BJ (cell line): ENCODE data around the gene BOD1. TPM values are rescaled to one million over a fixed set of nuclear protein-coding genes. Genes with fewer than 3 reads are reported as not detected.

Experiments
- CTCF ChIA-PET: fragments of 350-600 bp; formaldehyde crosslinking; extraction: SDS; loops from one replicate; lab custom pipeline; 2021; ENCODE audit warnings: antibody characterized with exemption, inconsistent platforms; lab: Yijun Ruan, JAX
- POLR2A ChIA-PET: fragments of 300-600 bp; sonication (Branson Sonifier 250); formaldehyde crosslinking; extraction: SDS; loops from one replicate; lab custom pipeline; 2021; ENCODE audit warnings: antibody characterized with exemption; lab: Charles Lee
- DNase-seq: peaks from one replicate; pipeline ENCODE4 v3.0.0-alpha.2; 2011; ENCODE audit warnings: low read depth
- H3K27me3 ChIP-seq: 2 replicates; pipeline ENCODE4 v1.6.0; 2011; ENCODE audit warnings: low read length; ENCODE audit not compliant: control insufficient read depth, insufficient read depth
- H3K36me3 ChIP-seq: 2 replicates; pipeline ENCODE4 v1.5.1; 2011; ENCODE audit warnings: low read length; ENCODE audit not compliant: control insufficient read depth, insufficient read depth
- H3K4me3 ChIP-seq: 2 replicates; pipeline ENCODE4 v1.5.1; 2011; ENCODE audit warnings: low read depth, mild to moderate bottlenecking, control low read depth, low read length
- CTCF ChIP-seq: IDR thresholded peaks from 2 replicates; pipeline ENCODE4 v1.5.1; 2011; ENCODE audit warnings: low read depth, mild to moderate bottlenecking, control low read depth, inconsistent platforms, low read length, moderate library complexity; ENCODE audit not compliant: insufficient read depth
- polyA plus RNA-seq: library from polyadenylated mRNA; depleted of rRNA; stranded (reverse); fragments of >200 nt; gene quantifications from 2 replicates; pipeline ENCODE4 v1.2.3, GENCODE V29; 2011

BOD1 gene
- polyA plus RNA-seq, 1 experiment, result 51.5 TPM

GRCh38 chr5:173642191-173642816 lies 25.9 kb upstream of the BOD1 start:
- TF ChIP-seq CTCF, result no peak
- ChIA-PET CTCF (interaction anchor here (0.7 to 0.9 kb wide), 2 partner anchors 16 to 331 kb away, joined by 3 read pairs; no protein-coding TSS in a partner anchor), POLR2A (no interaction called here)
- no peak overlapping the region for H3K4me3 ChIP-seq
- DNase-seq, result no peak
- H3K27me3 ChIP-seq, result no peaks in the 10 kb centered on the region
- H3K36me3 ChIP-seq, result no peaks in the 10 kb centered on the region

- ChIA-PET CTCF (interaction anchor here (1.0 kb wide), 1 partner anchor 17 kb away, joined by 3 read pairs; no protein-coding TSS in a partner anchor), POLR2A (no interaction called here)
- DNase-seq, result no peak
- Histone ChIP-seq H3K4me3 (no peak overlapping the region), H3K36me3 (no peaks in the 10 kb centered on the region), H3K27me3 (no peaks in the 10 kb centered on the region)
- TF ChIP-seq CTCF, result no peak
Measured at GRCh38 chr5:173640156-173640804, 23.8 kb upstream of the BOD1 start.

DNA sequence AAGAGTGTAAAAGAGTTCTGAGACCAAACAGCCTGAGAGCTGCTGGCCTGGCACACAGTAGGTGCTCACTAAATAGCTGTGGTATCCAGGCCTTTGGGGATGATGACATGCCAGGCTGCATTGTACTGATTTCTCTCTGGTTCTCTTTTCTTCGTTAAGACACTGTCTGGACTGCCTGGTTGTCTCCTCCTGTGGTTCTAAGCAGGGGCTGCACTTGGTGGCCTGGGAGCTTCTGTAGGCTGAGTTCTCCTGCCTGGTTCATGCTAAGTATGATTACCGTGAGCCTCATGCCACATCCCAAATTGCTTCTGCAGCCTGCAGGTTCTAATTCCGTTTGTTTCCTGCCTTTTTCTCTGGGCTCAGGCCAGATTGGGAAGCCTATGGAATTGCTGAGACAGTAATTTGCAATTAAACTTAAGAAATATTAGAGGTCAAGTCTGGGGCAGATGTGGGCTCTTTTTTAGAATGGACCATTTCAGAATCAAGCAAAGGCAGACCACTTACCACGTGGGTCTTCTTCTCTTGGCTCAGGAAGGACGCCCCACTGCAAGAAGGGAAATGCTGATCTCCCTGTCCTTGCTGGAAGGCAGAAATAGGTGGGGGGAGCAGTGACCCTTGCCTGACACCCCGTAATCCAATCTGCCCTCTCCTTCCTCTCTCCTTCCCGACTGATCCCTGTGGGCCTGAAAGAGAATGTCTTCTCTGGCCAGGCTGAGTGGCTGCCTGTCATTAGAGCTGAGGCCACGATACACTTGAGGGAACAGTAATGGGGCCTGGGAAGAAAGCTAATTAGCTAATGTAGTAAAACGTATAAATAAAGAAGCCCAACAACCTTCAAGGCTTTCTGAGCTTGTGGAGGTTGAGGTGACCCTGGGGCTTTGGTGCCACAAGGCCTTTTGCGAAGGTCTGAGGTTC lies 21.9 kb upstream of the BOD1 start:
- ChIA-PET CTCF (interaction anchor here (0.8 to 1.5 kb wide), 5 partner anchors 8 to 32 kb away, joined by 3 to 7 read pairs (median 3); partner anchors contain the start of gene BOD1), POLR2A (interaction anchor here (0.6 kb wide), 1 partner anchor 285 kb away, joined by 3 read pairs; no protein-coding TSS in a partner anchor)
- no peaks in the 10 kb centered on the region for H3K27me3 ChIP-seq
- no peaks in the 10 kb centered on the region for H3K36me3 ChIP-seq
- H3K4me3 ChIP-seq, result no peak overlapping the region
- TF ChIP-seq CTCF, result no peak
- no peak for DNase-seq

- no peak for DNase-seq
- CTCF ChIA-PET, result interaction anchor here (0.8 to 1.5 kb wide), 2 partner anchors 9 to 19 kb away, joined by 3 to 7 read pairs; no protein-coding TSS in a partner anchor
- H3K27me3 ChIP-seq, result no peaks in the 10 kb centered on the region
- POLR2A ChIA-PET, result no interaction called here
- TF ChIP-seq CTCF, result no peak
- H3K4me3 ChIP-seq, result no peak overlapping the region
- H3K36me3 ChIP-seq, result no peaks in the 10 kb centered on the region
Measured at GRCh38 chr5:173637340-173637739, 20.9 kb upstream of the BOD1 start.
